ENCODE data around the gene CCDC149.

The CCDC149 gene

GRCh38 chr4:24781999-24782745, 130.7 kb downstream of the CCDC149 start:
- H3K9ac ChIP-seq (ENCODE audit: low read length) = no peak overlapping the region
- no peak overlapping the region for H3K56ac ChIP-seq (ENCODE audit: low read length)
- no peak overlapping the region for H3K4me3 ChIP-seq (ENCODE audit: low read length)
- no peak overlapping the region for H2AK5ac ChIP-seq (ENCODE audit: low read length)
- no peaks in the 10 kb centered on the region for H3K27me3 ChIP-seq (ENCODE audit: insufficient read depth, low read length, poor library complexity)
- H3K4ac ChIP-seq (ENCODE audit: low read depth, low read length) = no peak overlapping the region
- no peak overlapping the region for H3K18ac ChIP-seq (ENCODE audit: low read length)
- no peak overlapping the region for H2BK15ac ChIP-seq (replicated peaks; ENCODE audit: low read depth)
- H3K36me3 ChIP-seq (ENCODE audit: control insufficient read depth, insufficient read depth, low read length) = no peaks in the 10 kb centered on the region
- H4K5ac ChIP-seq (ENCODE audit: low read length) = no peak overlapping the region
- H4K8ac ChIP-seq (ENCODE audit: low read depth, low read length) = no peak overlapping the region
- H3K27ac ChIP-seq (ENCODE audit: low read depth, low read length) = no peak overlapping the region
- H3K4me2 ChIP-seq (ENCODE audit: low read length) = no peak overlapping the region
- no peak overlapping the region for H2BK5ac ChIP-seq (ENCODE audit: low read length)
- H3K23ac ChIP-seq (ENCODE audit: low read length) = no peak overlapping the region
- WGBS (ENCODE audit: extremely low coverage, insufficient coverage, low lambda C conversion rate) = no CpG with 5 or more reads among the region's 6 CpGs
- no peak for DNase-seq
- no peaks in the 10 kb centered on the region for H3K79me1 ChIP-seq (ENCODE audit: low read length)
- no peaks in the 10 kb centered on the region for H3K79me2 ChIP-seq (ENCODE audit: control insufficient read depth, insufficient read depth, low read length)
- H2BK120ac ChIP-seq (ENCODE audit: low read depth, low read length) = no peak overlapping the region
- H3K4me1 ChIP-seq (ENCODE audit: control insufficient read depth, low read depth, low read length) = no peaks in the 10 kb centered on the region

- no CpG with 5 or more reads among the region's 2 CpGs for WGBS (ENCODE audit: extremely low coverage, insufficient coverage, low lambda C conversion rate)
- no peak overlapping the region for H3K9ac ChIP-seq (ENCODE audit: low read length)
Observed at GRCh38 chr4:24780936-24781495, 131.8 kb downstream of the CCDC149 start.

GRCh38 chr4:24778464-24779225, 134.2 kb downstream of the CCDC149 start:
- H4K8ac ChIP-seq (ENCODE audit: low read depth, low read length) = no peak overlapping the region
- no peak overlapping the region for H4K5ac ChIP-seq (ENCODE audit: low read length)
- WGBS (ENCODE audit: extremely low coverage, insufficient coverage, low lambda C conversion rate) = no CpG with 5 or more reads among the region's 3 CpGs
- no peak overlapping the region for H2BK5ac ChIP-seq (ENCODE audit: low read length)
- H3K23ac ChIP-seq (ENCODE audit: low read length) = no peak overlapping the region
- H3K4me1 ChIP-seq (ENCODE audit: control insufficient read depth, low read depth, low read length) = no peaks in the 10 kb centered on the region
- H2BK15ac ChIP-seq (replicated peaks; ENCODE audit: low read depth) = no peak overlapping the region
- no peak overlapping the region for H3K27ac ChIP-seq (ENCODE audit: low read depth, low read length)
- no peak overlapping the region for H3K56ac ChIP-seq (ENCODE audit: low read length)
- H2AK5ac ChIP-seq (ENCODE audit: low read length) = no peak overlapping the region
- no peak overlapping the region for H3K18ac ChIP-seq (ENCODE audit: low read length)
- no peak overlapping the region for H2BK120ac ChIP-seq (ENCODE audit: low read depth, low read length)
- DNase-seq = no peak
- no peaks in the 10 kb centered on the region for H3K27me3 ChIP-seq (ENCODE audit: insufficient read depth, low read length, poor library complexity)
- H3K4ac ChIP-seq (ENCODE audit: low read depth, low read length) = no peak overlapping the region
- H3K79me1 ChIP-seq (ENCODE audit: low read length) = no peaks in the 10 kb centered on the region
- H3K4me3 ChIP-seq (ENCODE audit: low read length) = no peak overlapping the region
- no peaks in the 10 kb centered on the region for H3K36me3 ChIP-seq (ENCODE audit: control insufficient read depth, insufficient read depth, low read length)
- H3K4me2 ChIP-seq (ENCODE audit: low read length) = no peak overlapping the region
- H3K9ac ChIP-seq (ENCODE audit: low read length) = no peak overlapping the region
- no peaks in the 10 kb centered on the region for H3K79me2 ChIP-seq (ENCODE audit: control insufficient read depth, insufficient read depth, low read length)

More at GRCh38 chr4:24780936-24781495, 131.8 kb downstream of the CCDC149 start:
- H4K5ac ChIP-seq (ENCODE audit: low read length) = no peak overlapping the region
- H3K23ac ChIP-seq (ENCODE audit: low read length) = no peak overlapping the region
- H3K36me3 ChIP-seq (ENCODE audit: control insufficient read depth, insufficient read depth, low read length) = no peaks in the 10 kb centered on the region
- H3K27ac ChIP-seq (ENCODE audit: low read depth, low read length) = no peak overlapping the region
- H3K56ac ChIP-seq (ENCODE audit: low read length) = no peak overlapping the region
- H3K4me2 ChIP-seq (ENCODE audit: low read length) = no peak overlapping the region
- no peak overlapping the region for H3K4ac ChIP-seq (ENCODE audit: low read depth, low read length)
- no peak overlapping the region for H3K4me3 ChIP-seq (ENCODE audit: low read length)
- no peak overlapping the region for H4K8ac ChIP-seq (ENCODE audit: low read depth, low read length)
- no peak overlapping the region for H2BK120ac ChIP-seq (ENCODE audit: low read depth, low read length)
- H2BK15ac ChIP-seq (replicated peaks; ENCODE audit: low read depth) = no peak overlapping the region
- no peak overlapping the region for H2BK5ac ChIP-seq (ENCODE audit: low read length)
- no peaks in the 10 kb centered on the region for H3K4me1 ChIP-seq (ENCODE audit: control insufficient read depth, low read depth, low read length)
- H3K79me1 ChIP-seq (ENCODE audit: low read length) = no peaks in the 10 kb centered on the region
- no peak overlapping the region for H2AK5ac ChIP-seq (ENCODE audit: low read length)
- no peaks in the 10 kb centered on the region for H3K79me2 ChIP-seq (ENCODE audit: control insufficient read depth, insufficient read depth, low read length)
- H3K27me3 ChIP-seq (ENCODE audit: insufficient read depth, low read length, poor library complexity) = no peaks in the 10 kb centered on the region
- DNase-seq = no peak
- H3K18ac ChIP-seq (ENCODE audit: low read length) = no peak overlapping the region

- Histone ChIP-seq H3K9ac (ENCODE audit: low read length) (no peak overlapping the region), H3K4me2 (ENCODE audit: low read length) (no peak overlapping the region), H4K5ac (ENCODE audit: low read length) (no peak overlapping the region), H2AK5ac (ENCODE audit: low read length) (no peak overlapping the region), H2BK120ac (ENCODE audit: low read depth, low read length) (no peak overlapping the region), H3K4ac (ENCODE audit: low read depth, low read length) (no peak overlapping the region), H3K4me3 (ENCODE audit: low read length) (no peak overlapping the region), H3K79me2 (ENCODE audit: control insufficient read depth, insufficient read depth, low read length) (no peaks in the 10 kb centered on the region), H3K56ac (ENCODE audit: low read length) (no peak overlapping the region), H3K18ac (ENCODE audit: low read length) (no peak overlapping the region), H3K79me1 (ENCODE audit: low read length) (no peaks in the 10 kb centered on the region), H2BK15ac (replicated peaks; ENCODE audit: low read depth) (no peak overlapping the region), H4K8ac (ENCODE audit: low read depth, low read length) (no peak overlapping the region), H3K27me3 (ENCODE audit: insufficient read depth, low read length, poor library complexity) (no peaks in the 10 kb centered on the region), H3K36me3 (ENCODE audit: control insufficient read depth, insufficient read depth, low read length) (no peaks in the 10 kb centered on the region), H3K4me1 (ENCODE audit: control insufficient read depth, low read depth, low read length) (no peaks in the 10 kb centered on the region), H3K23ac (ENCODE audit: low read length) (no peak overlapping the region), H3K27ac (ENCODE audit: low read depth, low read length) (no peak overlapping the region), H2BK5ac (ENCODE audit: low read length) (no peak overlapping the region)
- no peak for DNase-seq
- WGBS (ENCODE audit: extremely low coverage, insufficient coverage, low lambda C conversion rate) = no CpG with 5 or more reads among the region's 11 CpGs
Observed at GRCh38 chr4:24777536-24778463, 135.0 kb downstream of the CCDC149 start.

GRCh38 chr4:24775750-24776149, 137.1 kb downstream of the CCDC149 start:
- H3K56ac ChIP-seq (ENCODE audit: low read length) = no peak overlapping the region
- H4K8ac ChIP-seq (ENCODE audit: low read depth, low read length) = no peak overlapping the region
- DNase-seq = no peak
- no peak overlapping the region for H3K18ac ChIP-seq (ENCODE audit: low read length)
- no peaks in the 10 kb centered on the region for H3K36me3 ChIP-seq (ENCODE audit: control insufficient read depth, insufficient read depth, low read length)
- no CpG with 5 or more reads among the region's 3 CpGs for WGBS (ENCODE audit: extremely low coverage, insufficient coverage, low lambda C conversion rate)
- H3K27me3 ChIP-seq (ENCODE audit: insufficient read depth, low read length, poor library complexity) = no peaks in the 10 kb centered on the region
- H3K4ac ChIP-seq (ENCODE audit: low read depth, low read length) = no peak overlapping the region
- H3K27ac ChIP-seq (ENCODE audit: low read depth, low read length) = no peak overlapping the region
- no peak overlapping the region for H2BK5ac ChIP-seq (ENCODE audit: low read length)
- H3K23ac ChIP-seq (ENCODE audit: low read length) = no peak overlapping the region
- no peak overlapping the region for H3K4me2 ChIP-seq (ENCODE audit: low read length)
- no peak overlapping the region for H3K9ac ChIP-seq (ENCODE audit: low read length)
- no peaks in the 10 kb centered on the region for H3K4me1 ChIP-seq (ENCODE audit: control insufficient read depth, low read depth, low read length)
- H2AK5ac ChIP-seq (ENCODE audit: low read length) = no peak overlapping the region
- no peak overlapping the region for H3K4me3 ChIP-seq (ENCODE audit: low read length)
- H3K79me2 ChIP-seq (ENCODE audit: control insufficient read depth, insufficient read depth, low read length) = no peaks in the 10 kb centered on the region
- no peak overlapping the region for H2BK120ac ChIP-seq (ENCODE audit: low read depth, low read length)
- no peaks in the 10 kb centered on the region for H3K79me1 ChIP-seq (ENCODE audit: low read length)
- H4K5ac ChIP-seq (ENCODE audit: low read length) = no peak overlapping the region
- H2BK15ac ChIP-seq (replicated peaks; ENCODE audit: low read depth) = no peak overlapping the region
